Suprapubic skin (tissue), 4 donors: Measurements from ENCODE around the gene CMSS1.

Source experiments
- CTCF ChIP-seq, 2 donors: fragments of 200-600 bp in 1 of 2; fragments of 450-650 bp in 1 of 2; sonication (generic) in 1 of 2; IDR thresholded peaks; one replicate each; pipeline ENCODE4 v1.5.1; 2016 to 2019; ENCODE audit warnings: antibody characterized with exemption in 2 of 2, mild to moderate bottlenecking in 1 of 2, moderate library complexity in 1 of 2
- POLR2A ChIP-seq, 2 donors: fragments of 450-650 bp; IDR thresholded peaks; one replicate each; pipeline ENCODE4 v1.6.1; 2017; ENCODE audit warnings: antibody characterized with exemption in 2 of 2, mild to moderate bottlenecking in 2 of 2, moderate library complexity in 2 of 2
- POLR2AphosphoS5 ChIP-seq, 3 donors: sonication (generic); formaldehyde crosslinking; IDR thresholded peaks; one replicate each; pipeline ENCODE4 v1.6.1; 2017; ENCODE audit warnings: antibody characterized with exemption in 3 of 3

GRCh38 chr3:100111728-100112127, 294.1 kb downstream of the CMSS1 start:
- TF ChIP-seq POLR2A (IDR thresholded peaks at IDR 0.05), result no peak
- TF ChIP-seq POLR2AphosphoS5 (IDR thresholded peaks at IDR 0.05), result no peak
- TF ChIP-seq CTCF (IDR thresholded peaks at IDR 0.05), result no peak
